HFF-Myc (cell line): Measurements from ENCODE around the gene DDX1.

Experiments used
- DNase-seq: peaks from one replicate; pipeline ENCODE4 v3.0.0-alpha.2; 2011; ENCODE audit warnings: low read depth; ENCODE audit errors: extremely low read depth
- H3K4me3 ChIP-seq: replicated peaks from 2 replicates; pipeline ENCODE4 v1.5.1; 2011; ENCODE audit warnings: low read depth, mild to moderate bottlenecking, control low read depth, low read length
- TF ChIP-seq, protein P1 (sequence below): IDR thresholded peaks from 2 replicates; pipeline ENCODE4 v1.5.1; 2012; ENCODE audit warnings: mild to moderate bottlenecking, low read depth, low read length, control low read depth; ENCODE audit errors: missing control alignments

Gene DDX1

GRCh38 chr2:15556311-15556930, 35.2 kb upstream of the DDX1 start:
- no peak for DNase-seq
- TF ChIP-seq, protein P1, sequence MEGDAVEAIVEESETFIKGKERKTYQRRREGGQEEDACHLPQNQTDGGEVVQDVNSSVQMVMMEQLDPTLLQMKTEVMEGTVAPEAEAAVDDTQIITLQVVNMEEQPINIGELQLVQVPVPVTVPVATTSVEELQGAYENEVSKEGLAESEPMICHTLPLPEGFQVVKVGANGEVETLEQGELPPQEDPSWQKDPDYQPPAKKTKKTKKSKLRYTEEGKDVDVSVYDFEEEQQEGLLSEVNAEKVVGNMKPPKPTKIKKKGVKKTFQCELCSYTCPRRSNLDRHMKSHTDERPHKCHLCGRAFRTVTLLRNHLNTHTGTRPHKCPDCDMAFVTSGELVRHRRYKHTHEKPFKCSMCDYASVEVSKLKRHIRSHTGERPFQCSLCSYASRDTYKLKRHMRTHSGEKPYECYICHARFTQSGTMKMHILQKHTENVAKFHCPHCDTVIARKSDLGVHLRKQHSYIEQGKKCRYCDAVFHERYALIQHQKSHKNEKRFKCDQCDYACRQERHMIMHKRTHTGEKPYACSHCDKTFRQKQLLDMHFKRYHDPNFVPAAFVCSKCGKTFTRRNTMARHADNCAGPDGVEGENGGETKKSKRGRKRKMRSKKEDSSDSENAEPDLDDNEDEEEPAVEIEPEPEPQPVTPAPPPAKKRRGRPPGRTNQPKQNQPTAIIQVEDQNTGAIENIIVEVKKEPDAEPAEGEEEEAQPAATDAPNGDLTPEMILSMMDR, result no peak
- H3K4me3 ChIP-seq, result no peak overlapping the region

- H3K4me3 ChIP-seq, result no peak overlapping the region
- no peak for DNase-seq
- TF ChIP-seq, protein P1, result no peak
These were observed 33.8 kb upstream of the DDX1 start for GRCh38 chr2:15557887-15558311.

DNA sequence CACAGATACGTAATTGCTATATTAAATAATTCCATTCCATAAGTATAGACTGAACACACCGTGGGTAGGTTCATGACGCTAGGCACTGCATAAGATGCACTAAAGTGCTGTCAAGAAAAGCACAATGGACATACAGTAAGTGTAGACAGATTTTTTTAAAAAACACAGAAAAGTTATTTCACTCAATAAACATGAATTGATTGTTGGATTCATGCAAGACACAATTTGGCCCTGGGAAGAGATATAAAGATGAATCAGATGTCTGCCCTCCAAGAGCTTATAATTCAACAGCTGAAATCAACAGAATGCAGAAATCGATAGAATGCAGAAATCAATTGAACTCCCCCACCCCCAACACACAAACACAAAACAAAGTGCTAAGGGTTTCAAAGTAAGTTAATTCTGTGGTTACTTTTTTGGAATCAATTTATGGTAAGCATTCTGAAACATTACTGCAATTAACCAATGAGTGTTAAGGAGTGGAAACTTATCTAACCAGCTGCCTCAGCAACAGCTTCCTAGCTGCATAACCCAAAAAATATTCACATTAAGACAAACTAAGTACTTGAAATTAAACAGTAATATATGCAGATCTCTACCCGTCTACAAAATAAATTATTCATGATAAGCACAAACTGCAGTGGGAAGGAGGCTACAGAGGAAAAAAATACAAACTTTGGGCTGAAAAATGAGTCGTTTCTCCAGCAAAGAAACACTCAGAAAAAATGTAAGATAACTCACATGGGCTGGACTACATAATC, 32.1 kb upstream of the DDX1 start:
- TF ChIP-seq, protein P1, result no peak
- DNase-seq, result no peak
- H3K4me3 ChIP-seq, result peak overlapping the region; percentile 74

GRCh38 chr2:15560140-15560987, 31.3 kb upstream of the DDX1 start:
- no peak for DNase-seq
- TF ChIP-seq, protein P1, result no peak
- peak overlapping the region; percentile 74 for H3K4me3 ChIP-seq

DNA sequence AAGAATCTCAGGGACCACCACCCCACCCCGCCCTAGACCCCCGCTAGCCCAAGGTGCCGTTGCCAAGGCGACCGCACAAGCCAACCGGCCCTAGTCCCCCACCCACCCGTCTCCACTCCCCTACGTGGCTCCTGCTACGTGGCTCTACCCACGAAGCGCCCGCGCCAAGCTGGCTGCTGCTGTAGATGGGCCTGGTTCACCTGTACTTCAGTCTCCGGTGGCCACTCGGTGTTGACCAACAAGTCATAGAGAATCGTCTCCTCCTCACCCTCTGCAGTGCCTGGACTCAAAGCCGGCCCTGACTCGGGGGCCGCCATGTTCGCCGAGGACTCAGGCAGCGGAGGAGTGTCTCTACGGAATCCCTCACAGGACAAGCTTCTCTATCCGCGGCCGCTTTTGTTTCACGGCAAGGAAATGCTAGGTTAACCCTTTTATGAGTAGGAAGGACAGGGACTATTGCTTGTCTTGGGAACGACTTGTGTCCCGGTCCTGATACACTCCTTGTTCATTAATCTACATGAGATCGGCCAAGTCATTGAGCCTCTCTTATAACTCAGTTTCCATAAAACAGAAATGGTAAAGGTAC, 30.6 kb upstream of the DDX1 start, which contains the start of gene NBAS:
NBAS (minus strand) TSS at position 347 of the 586 bp plus-strand sequence; CDS start at position 317, 30 bp downstream.
- TF ChIP-seq, protein P1, result no peak
- DNase-seq, result peak; percentile 75
- H3K4me3 ChIP-seq, result peak within 1 kb of the TSS; percentile 74
